ENCODE results near the gene RS1.

Gene RS1

GRCh38 chrX:18596096-18596495 lies 75.8 kb downstream of the RS1 start:
- TF ChIP-seq EZH2 (IDR thresholded peaks at IDR 0.05; ENCODE audit: borderline replicate concordance, low read length) (no peak), CTCF (IDR thresholded peaks at IDR 0.05; ENCODE audit: low read length) (no peak)
- H3F3A ChIP-seq (ENCODE audit: insufficient read depth, low read length): no peaks in the 10 kb centered on the region
- no peak overlapping the region for H3K9ac ChIP-seq (ENCODE audit: low read length)
- no peaks in the 10 kb centered on the region for H3K27me3 ChIP-seq (ENCODE audit: insufficient read depth, low read length)
- H3K79me2 ChIP-seq (ENCODE audit: insufficient read depth, low read length): no peaks in the 10 kb centered on the region
- H3K4me2 ChIP-seq (ENCODE audit: low read length): no peak overlapping the region
- no peaks in the 10 kb centered on the region for H3K9me2 ChIP-seq (ENCODE audit: low read depth, low read length)
- H3K4me3 ChIP-seq (ENCODE audit: low read depth, low read length, poor library complexity, severe bottlenecking): no peak overlapping the region
- no peaks in the 10 kb centered on the region for H3K4me1 ChIP-seq (ENCODE audit: insufficient read depth, low read length, severe bottlenecking)
- no peaks in the 10 kb centered on the region for H4K20me1 ChIP-seq (ENCODE audit: insufficient read depth, low read length)
- no peak overlapping the region for H2AFZ ChIP-seq (ENCODE audit: low read length)
- no peaks in the 10 kb centered on the region for H3K36me3 ChIP-seq (ENCODE audit: insufficient read depth, low read length)
- H3K9me3 ChIP-seq (ENCODE audit: low read length): no peaks in the 10 kb centered on the region
- no peak overlapping the region for H3K27ac ChIP-seq (ENCODE audit: low read depth, low read length, poor library complexity, severe bottlenecking)

GRCh38 chrX:18594079-18594478 lies 77.8 kb downstream of the RS1 start:
- Histone ChIP-seq H4K20me1 (ENCODE audit: insufficient read depth, low read length) (no peaks in the 10 kb centered on the region), H3K36me3 (ENCODE audit: insufficient read depth, low read length) (no peaks in the 10 kb centered on the region), H3K27ac (ENCODE audit: low read depth, low read length, poor library complexity, severe bottlenecking) (no peak overlapping the region), H3K9ac (ENCODE audit: low read length) (no peak overlapping the region), H3F3A (ENCODE audit: insufficient read depth, low read length) (no peaks in the 10 kb centered on the region), H3K4me3 (ENCODE audit: low read depth, low read length, poor library complexity, severe bottlenecking) (no peak overlapping the region), H3K9me2 (ENCODE audit: low read depth, low read length) (no peaks in the 10 kb centered on the region), H2AFZ (ENCODE audit: low read length) (no peak overlapping the region), H3K79me2 (ENCODE audit: insufficient read depth, low read length) (no peaks in the 10 kb centered on the region), H3K4me2 (ENCODE audit: low read length) (no peak overlapping the region), H3K4me1 (ENCODE audit: insufficient read depth, low read length, severe bottlenecking) (no peaks in the 10 kb centered on the region), H3K27me3 (ENCODE audit: insufficient read depth, low read length) (no peaks in the 10 kb centered on the region), H3K9me3 (ENCODE audit: low read length) (no peaks in the 10 kb centered on the region)
- TF ChIP-seq EZH2 (IDR thresholded peaks at IDR 0.05; ENCODE audit: borderline replicate concordance, low read length) (no peak), CTCF (IDR thresholded peaks at IDR 0.05; ENCODE audit: low read length) (no peak)

GRCh38 chrX:18591834-18592233 lies 80.1 kb downstream of the RS1 start:
- H3K9ac ChIP-seq (ENCODE audit: low read length): no peak overlapping the region
- H3K27ac ChIP-seq (ENCODE audit: low read depth, low read length, poor library complexity, severe bottlenecking): no peak overlapping the region
- H3K4me3 ChIP-seq (ENCODE audit: low read depth, low read length, poor library complexity, severe bottlenecking): no peak overlapping the region
- no peaks in the 10 kb centered on the region for H3K9me2 ChIP-seq (ENCODE audit: low read depth, low read length)
- H3K36me3 ChIP-seq (ENCODE audit: insufficient read depth, low read length): no peaks in the 10 kb centered on the region
- no peaks in the 10 kb centered on the region for H3F3A ChIP-seq (ENCODE audit: insufficient read depth, low read length)
- no peaks in the 10 kb centered on the region for H3K4me1 ChIP-seq (ENCODE audit: insufficient read depth, low read length, severe bottlenecking)
- no peak overlapping the region for H2AFZ ChIP-seq (ENCODE audit: low read length)
- H3K9me3 ChIP-seq (ENCODE audit: low read length): no peaks in the 10 kb centered on the region
- no peaks in the 10 kb centered on the region for H3K27me3 ChIP-seq (ENCODE audit: insufficient read depth, low read length)
- TF ChIP-seq EZH2 (IDR thresholded peaks at IDR 0.05; ENCODE audit: borderline replicate concordance, low read length) (no peak), CTCF (IDR thresholded peaks at IDR 0.05; ENCODE audit: low read length) (no peak)
- H3K79me2 ChIP-seq (ENCODE audit: insufficient read depth, low read length): no peaks in the 10 kb centered on the region
- H4K20me1 ChIP-seq (ENCODE audit: insufficient read depth, low read length): no peaks in the 10 kb centered on the region
- H3K4me2 ChIP-seq (ENCODE audit: low read length): no peak overlapping the region

All from OCI-LY1 (cell line).